A673 (cell line): ENCODE results near the gene GRAMD2A. TPM values are rescaled to one million over a fixed set of nuclear protein-coding genes. Genes with fewer than 3 reads are reported as not detected.

Source experiments
- BruUV-seq: library from RNA; stranded (reverse); fragments of 400-500 nt; replicated peaks from 2 replicates; lab custom pipeline; 2021; lab: Mats Ljungman, UMichigan
- CTCF ChIA-PET: fragments of 300-600 bp; sonication (Branson Sonifier 250); formaldehyde crosslinking; loops from one replicate; lab custom pipeline; 2022; ENCODE audit warnings: antibody characterized with exemption; lab: Charles Lee
- POLR2A ChIA-PET: fragments of 300-600 bp; sonication (Branson Sonifier 250); formaldehyde crosslinking; loops from one replicate; lab custom pipeline; 2022; ENCODE audit warnings: antibody characterized with exemption; ENCODE audit not compliant: low non-redundant PET; lab: Charles Lee
- DNase-seq: peaks from one replicate; pipeline ENCODE4 v3.0.0-alpha.2; 2015; ENCODE audit warnings: low spot score
- H3K27ac ChIP-seq: fragments of 200-600 bp; sonication (generic); 2 replicates; pipeline ENCODE4 v1.5.1; 2016; ENCODE audit warnings: mixed run types, low read depth, mild to moderate bottlenecking, mixed read lengths, antibody characterized with exemption, low read length; ENCODE audit not compliant: poor library complexity, severe bottlenecking
- H3K27me3 ChIP-seq: fragments of 200-600 bp; sonication (generic); replicated peaks from 2 replicates; pipeline ENCODE4 v1.6.1; 2017; ENCODE audit warnings: mixed run types, low read depth, mild to moderate bottlenecking, mixed read lengths, antibody characterized with exemption, low read length; ENCODE audit not compliant: insufficient read depth, poor library complexity
- H3K36me3 ChIP-seq: fragments of 200-600 bp; sonication (generic); 2 replicates; pipeline ENCODE4 v1.6.1; 2016; ENCODE audit warnings: mixed run types, mild to moderate bottlenecking, mixed read lengths, antibody characterized with exemption, low read length; ENCODE audit not compliant: insufficient read depth, poor library complexity, severe bottlenecking
- H3K4me1 ChIP-seq: fragments of 200-600 bp; sonication (generic); 2 replicates; pipeline ENCODE4 v1.6.1; 2017; ENCODE audit warnings: mixed run types, mild to moderate bottlenecking, mixed read lengths, antibody characterized with exemption, low read length; ENCODE audit not compliant: insufficient read depth, poor library complexity, severe bottlenecking
- H3K4me3 ChIP-seq: fragments of 200-600 bp; sonication (generic); 2 replicates; pipeline ENCODE4 v1.5.1; 2016; ENCODE audit warnings: low read depth, mixed run types, mild to moderate bottlenecking, mixed read lengths, low read length; ENCODE audit not compliant: poor library complexity, severe bottlenecking
- H3K9me3 ChIP-seq: fragments of 200-600 bp; sonication (generic); 2 replicates; pipeline ENCODE4 v1.6.1; 2016; ENCODE audit warnings: mixed run types, low read depth, mild to moderate bottlenecking, mixed read lengths, antibody characterized with exemption, low read length; ENCODE audit not compliant: poor library complexity, severe bottlenecking
- EZH2 ChIP-seq: fragments of 200-600 bp; sonication (generic); IDR thresholded peaks from 2 replicates; pipeline ENCODE4 v1.6.1; 2017; ENCODE audit warnings: borderline replicate concordance, low read depth, mild to moderate bottlenecking, mixed read lengths, antibody characterized with exemption, low read length; ENCODE audit not compliant: poor library complexity, severe bottlenecking
- intact Hi-C: fragments of 100-400 bp; cut with micrococcal nuclease; formaldehyde crosslinking; loops from one replicate; pipeline ENCODE4 v1.10.0; 2022; ENCODE audit not compliant: unreplicated experiment
- total RNA-seq: library from RNA; stranded (reverse); gene quantifications from 2 replicates; pipeline ENCODE4 v1.2.3, GENCODE V29; 2021
- TF ChIP-seq, protein P1 (sequence below): fragments of 300-800, 200-600 bp; sonication (generic); conservative IDR thresholded peaks from 2 replicates; pipeline ENCODE4 v1.5.1; 2017; ENCODE audit warnings: low read depth, mild to moderate bottlenecking, antibody characterized with exemption, low read length, moderate library complexity, mixed read lengths

The GRAMD2A gene
- total RNA-seq, 1 experiment from 2014 or later: 0.43 TPM

DNA sequence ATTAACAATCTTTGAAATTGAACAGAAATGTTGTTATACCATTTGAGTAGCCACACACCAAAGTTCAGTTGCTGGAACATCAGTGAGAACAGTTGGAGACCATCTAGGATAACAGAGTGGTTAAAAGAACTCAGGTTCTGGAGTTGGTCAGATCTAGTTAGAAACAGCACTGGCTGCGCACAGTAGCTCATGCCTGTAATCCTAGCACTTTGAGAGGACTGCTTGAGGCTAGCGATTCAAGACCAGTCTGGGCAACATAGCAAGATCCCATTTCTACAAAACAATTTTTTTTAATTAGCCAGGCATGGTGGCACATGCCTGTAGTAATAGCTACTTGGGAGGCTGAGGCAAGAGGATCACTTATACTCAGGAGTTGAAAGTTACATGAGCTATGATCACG is 41.0 kb upstream of the GRAMD2A start:
- Histone ChIP-seq H3K9me3 (no peaks in the 10 kb centered on the region), H3K4me3 (no peak overlapping the region), H3K27me3 (no peaks in the 10 kb centered on the region), H3K27ac (no peak overlapping the region), H3K36me3 (peaks cover 18% of the 10 kb centered on the region), H3K4me1 (peaks cover 17% of the 10 kb centered on the region)
- CTCF ChIA-PET: no interaction called here
- no TSS peak for BruUV-seq
- TF ChIP-seq, protein P1, sequence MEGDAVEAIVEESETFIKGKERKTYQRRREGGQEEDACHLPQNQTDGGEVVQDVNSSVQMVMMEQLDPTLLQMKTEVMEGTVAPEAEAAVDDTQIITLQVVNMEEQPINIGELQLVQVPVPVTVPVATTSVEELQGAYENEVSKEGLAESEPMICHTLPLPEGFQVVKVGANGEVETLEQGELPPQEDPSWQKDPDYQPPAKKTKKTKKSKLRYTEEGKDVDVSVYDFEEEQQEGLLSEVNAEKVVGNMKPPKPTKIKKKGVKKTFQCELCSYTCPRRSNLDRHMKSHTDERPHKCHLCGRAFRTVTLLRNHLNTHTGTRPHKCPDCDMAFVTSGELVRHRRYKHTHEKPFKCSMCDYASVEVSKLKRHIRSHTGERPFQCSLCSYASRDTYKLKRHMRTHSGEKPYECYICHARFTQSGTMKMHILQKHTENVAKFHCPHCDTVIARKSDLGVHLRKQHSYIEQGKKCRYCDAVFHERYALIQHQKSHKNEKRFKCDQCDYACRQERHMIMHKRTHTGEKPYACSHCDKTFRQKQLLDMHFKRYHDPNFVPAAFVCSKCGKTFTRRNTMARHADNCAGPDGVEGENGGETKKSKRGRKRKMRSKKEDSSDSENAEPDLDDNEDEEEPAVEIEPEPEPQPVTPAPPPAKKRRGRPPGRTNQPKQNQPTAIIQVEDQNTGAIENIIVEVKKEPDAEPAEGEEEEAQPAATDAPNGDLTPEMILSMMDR: no peak
- TF ChIP-seq EZH2: no peak
- no peak for DNase-seq
- intact Hi-C loops: loop anchor here (10.0 kb wide), 1 partner anchor 236 kb away; the partner anchor contains the start of gene ARIH1
- POLR2A ChIA-PET: no interaction called here

DNA sequence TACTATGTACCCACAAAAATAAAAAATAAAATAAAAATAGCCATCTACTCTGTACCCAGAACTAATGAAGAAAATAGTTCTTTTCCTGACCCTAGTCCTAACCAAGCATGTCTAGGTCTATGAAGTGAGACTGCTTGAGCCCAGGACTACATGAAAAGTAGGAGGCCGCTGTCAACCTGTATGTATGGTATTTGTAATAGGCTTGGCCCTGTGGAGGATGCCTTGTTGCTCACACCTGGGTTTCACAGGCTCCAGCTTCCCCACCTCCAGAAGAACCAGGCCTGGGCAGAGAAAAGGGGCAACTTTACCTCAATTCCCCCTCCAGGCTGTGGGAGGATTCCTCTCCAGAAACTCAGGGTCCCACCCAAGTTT is 40.3 kb upstream of the GRAMD2A start:
- intact Hi-C loops: loop anchor here (10.0 kb wide), 1 partner anchor 237 kb away; the partner anchor contains the start of gene ARIH1
- Histone ChIP-seq H3K27ac (peak overlapping the region; percentile 75), H3K9me3 (no peaks in the 10 kb centered on the region), H3K27me3 (no peaks in the 10 kb centered on the region), H3K4me3 (no peak overlapping the region), H3K4me1 (peaks cover 17% of the 10 kb centered on the region), H3K36me3 (peaks cover 18% of the 10 kb centered on the region)
- DNase-seq: no peak
- POLR2A ChIA-PET: no interaction called here
- CTCF ChIA-PET: no interaction called here
- TF ChIP-seq, protein P1: no peak
- no peak for TF ChIP-seq EZH2
- BruUV-seq: no TSS peak

DNA sequence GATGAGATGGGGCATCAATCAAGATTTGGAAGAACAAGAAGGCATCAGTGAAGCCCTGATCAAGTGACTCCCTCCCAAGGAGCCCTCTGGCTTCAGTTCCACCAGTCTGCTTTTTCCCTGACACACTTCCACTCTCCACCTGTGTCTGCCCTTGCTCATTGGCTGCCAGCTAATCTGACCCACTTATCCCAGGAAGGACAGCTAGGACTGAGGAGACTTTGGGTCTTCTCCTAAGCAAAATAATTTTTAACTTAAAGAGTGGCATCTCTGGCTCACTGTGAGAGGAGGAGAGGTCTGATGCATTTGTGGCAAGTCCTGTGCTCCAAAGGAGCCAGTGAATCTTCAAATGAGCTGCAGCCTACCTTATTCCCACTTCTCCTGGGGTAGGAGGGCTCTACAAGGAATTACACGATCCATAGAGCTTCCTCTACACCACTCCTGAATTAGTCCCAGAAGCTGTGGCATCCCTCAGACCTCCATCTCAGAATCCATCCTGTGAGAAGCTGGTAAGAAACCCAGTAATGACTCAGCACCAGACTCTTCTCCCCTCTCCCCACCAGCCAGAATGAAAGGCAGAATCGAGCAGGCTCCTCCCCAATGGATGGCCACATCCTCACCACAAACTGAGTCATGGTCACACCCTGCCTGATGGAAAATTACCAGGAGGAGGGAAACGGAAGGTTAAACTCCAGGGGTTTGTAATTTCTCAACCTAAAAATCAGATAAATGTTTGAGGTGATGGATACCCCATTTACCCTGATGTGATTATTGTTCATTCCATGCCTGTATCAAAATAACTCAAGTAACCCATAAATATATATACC is 39.7 kb upstream of the GRAMD2A start:
- Histone ChIP-seq H3K9me3 (no peaks in the 10 kb centered on the region), H3K27me3 (no peaks in the 10 kb centered on the region), H3K4me1 (peaks cover 22% of the 10 kb centered on the region), H3K27ac (peak overlapping the region; percentile 75), H3K36me3 (peaks cover 16% of the 10 kb centered on the region), H3K4me3 (peak overlapping the region; percentile 15)
- CTCF ChIA-PET: no interaction called here
- BruUV-seq: TSS peak; percentile 96
- POLR2A ChIA-PET: interaction anchor here (0.9 kb wide), 1 partner anchor 11 kb away, joined by 4 read pairs; no protein-coding TSS in a partner anchor
- intact Hi-C loops: loop anchor here (10.0 kb wide), 1 partner anchor 238 kb away; the partner anchor contains the start of gene ARIH1
- TF ChIP-seq EZH2: no peak
- TF ChIP-seq, protein P1: no peak
- peak; percentile 93 for DNase-seq
